Stimulated activated CD4-positive, alpha-beta T cell treated with anti-CD3 and anti-CD28 coated beads, TNF-alpha, amount 100 ng/mL, for 4 hours (primary cell): Measurements from ENCODE around the gene HINT1.
"Not testable (repeated sequence)": the region's sequence is repeated elsewhere in the genome, so short reads cannot be mapped to it uniquely, and the experiment has no call there.

Experiments used
- DNase-seq, 3 experiments: peaks; one replicate each; pipeline ENCODE4 v3.0.0-alpha.2; 2020; ENCODE audit warnings: low read depth in 3 of 3

The HINT1 gene

GRCh38 chr5:131165119-131165727 is at the start of gene HINT1:
Gene HINT1 (minus strand): TSS chr5:131165256. CDS start chr5:131165205, 51 bp downstream.
- DNase-seq, result peak; percentile 86 to 89 (median 88)

GRCh38 chr5:131214609-131215227 is 49.7 kb upstream of the HINT1 start:
- no peak for DNase-seq

GRCh38 chr5:131212471-131213021 is 47.5 kb upstream of the HINT1 start:
- DNase-seq, result no peak

DNA sequence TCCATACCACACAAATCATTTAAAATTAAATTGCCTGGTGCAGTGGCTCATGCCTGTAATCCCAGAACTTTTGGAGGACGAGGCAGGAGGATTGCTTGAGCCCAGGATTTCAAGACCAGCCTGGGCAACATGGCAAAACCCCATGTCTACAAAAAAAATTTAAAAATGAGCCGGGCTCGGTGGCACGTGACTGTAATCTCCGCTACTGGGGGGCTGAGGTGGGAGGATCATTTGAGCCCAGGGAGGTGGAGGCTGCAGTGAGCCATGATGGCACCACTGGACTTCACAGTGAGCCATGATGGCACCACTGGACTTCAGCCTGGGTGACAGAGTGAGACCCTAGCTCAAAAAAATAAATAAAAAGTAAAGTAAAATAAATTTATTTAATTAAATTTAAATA is 46.6 kb upstream of the HINT1 start:
- DNase-seq, result no peak

GRCh38 chr5:131210151-131210510 is 45.1 kb upstream of the HINT1 start:
- DNase-seq, result no peak

GRCh38 chr5:131209506-131210150 is 44.6 kb upstream of the HINT1 start:
- peak in 2 of 3 experiments; percentile 4 to 21 for DNase-seq

DNA sequence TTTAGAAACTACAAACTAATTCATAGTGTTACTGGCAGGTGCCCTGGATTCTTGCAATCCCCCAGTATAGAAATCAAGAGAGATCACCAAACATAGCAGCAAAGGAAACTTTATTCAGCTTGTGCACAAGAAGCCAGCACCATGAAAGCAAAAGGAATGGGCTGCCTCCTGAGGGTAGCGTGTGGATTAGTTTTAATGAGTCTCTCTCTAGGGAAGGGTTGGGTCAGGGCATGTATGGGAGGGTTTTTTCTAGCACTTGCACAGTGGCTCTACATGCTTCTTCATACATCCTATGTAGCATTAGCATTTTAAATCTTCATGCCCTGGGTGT is 44.1 kb upstream of the HINT1 start:
- no peak for DNase-seq

- DNase-seq, result no peak
These were observed 41.7 kb upstream of the HINT1 start for GRCh38 chr5:131206772-131207171.

DNA sequence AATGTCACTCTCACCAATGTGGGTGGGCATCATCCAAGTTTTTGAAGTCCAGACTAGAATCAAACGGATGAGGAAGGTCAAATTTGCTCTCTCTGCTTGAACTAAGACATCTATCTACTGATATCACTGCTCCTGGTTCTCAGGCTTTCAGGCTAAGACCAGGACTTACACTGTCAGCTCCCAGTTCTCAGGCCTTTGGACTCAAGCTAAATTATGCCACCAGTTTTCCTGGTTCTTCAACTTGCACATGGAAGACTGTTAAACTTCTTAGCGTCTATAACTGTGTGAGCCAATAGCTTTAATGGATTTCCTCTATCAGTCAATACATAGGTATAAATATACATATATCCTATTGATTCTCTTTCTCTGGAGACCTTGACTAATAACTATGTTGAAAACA is 41.0 kb upstream of the HINT1 start:
- DNase-seq, result no peak

- DNase-seq, result no peak
These were observed 39.9 kb upstream of the HINT1 start for GRCh38 chr5:131204964-131205363.

DNA sequence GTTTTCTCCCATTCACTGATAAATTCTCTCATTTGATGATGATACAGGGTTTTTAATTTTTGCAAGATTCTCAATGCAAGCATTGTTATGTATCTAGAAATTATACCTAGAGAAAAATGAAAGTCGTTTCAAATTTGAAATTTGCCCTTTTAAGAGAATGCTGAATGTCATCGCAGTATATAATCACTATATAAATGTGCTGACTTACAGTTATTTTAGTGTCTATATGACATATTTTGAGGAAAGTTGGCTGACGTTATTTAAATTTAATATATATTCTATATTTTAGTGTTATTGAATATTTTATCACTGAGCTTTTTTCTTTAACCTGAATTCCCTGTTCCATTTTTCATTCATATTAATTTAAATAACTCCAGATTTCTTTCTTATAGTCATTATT is 35.5 kb upstream of the HINT1 start:
- no peak for DNase-seq

DNA sequence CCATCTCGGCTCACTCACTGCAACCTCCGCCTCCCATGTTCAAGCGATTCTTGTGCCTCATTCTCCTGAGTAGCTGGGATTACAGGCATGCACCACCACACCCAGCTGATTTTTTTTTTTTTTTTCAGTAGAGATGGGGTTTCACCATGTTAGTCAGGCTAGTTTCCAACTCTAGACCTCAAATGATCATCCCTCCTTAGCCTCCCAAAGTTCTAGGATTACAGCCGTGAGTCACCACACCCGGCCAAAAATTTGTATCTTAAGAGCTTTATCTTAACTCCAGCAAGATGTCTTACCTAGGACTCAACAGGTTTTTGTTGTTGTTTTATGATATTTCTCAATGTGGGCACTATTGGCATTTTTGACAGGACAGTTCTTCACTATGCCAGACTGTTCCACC is 33.6 kb upstream of the HINT1 start:
- DNase-seq, result no peak

- no peak for DNase-seq
These were observed 31.3 kb upstream of the HINT1 start for GRCh38 chr5:131196331-131196730.

GRCh38 chr5:131195696-131196095 is 30.6 kb upstream of the HINT1 start:
- DNase-seq, result no peak

GRCh38 chr5:131194725-131195124 is 29.7 kb upstream of the HINT1 start:
- no peak for DNase-seq

- not testable (repeated sequence) for DNase-seq
These were observed 28.8 kb upstream of the HINT1 start for GRCh38 chr5:131193897-131194296.

- no peak for DNase-seq
These were observed 28.1 kb upstream of the HINT1 start for GRCh38 chr5:131193106-131193505.

- DNase-seq, result no peak
These were observed 21.7 kb upstream of the HINT1 start for GRCh38 chr5:131186561-131187256.

GRCh38 chr5:131185523-131186104 is 20.6 kb upstream of the HINT1 start:
- DNase-seq, result no peak

GRCh38 chr5:131182839-131183238 is 17.8 kb upstream of the HINT1 start:
- no peak for DNase-seq

- no peak for DNase-seq
These were observed 15.4 kb upstream of the HINT1 start for GRCh38 chr5:131180407-131180806.

- no peak for DNase-seq
These were observed 6.3 kb upstream of the HINT1 start for GRCh38 chr5:131171276-131171810.
